Measurements from ENCODE around the gene SLC35E4.

The SLC35E4 gene

GRCh38 chr22:30650508-30651116, 15.0 kb downstream of the SLC35E4 start:
- TF ChIP-seq FOXP2 (optimal IDR thresholded peaks at IDR 0.05; ENCODE audit: borderline replicate concordance, extremely low read depth, extremely low read length, insufficient read depth): no peak
- no peak for TF ChIP-seq REST (IDR thresholded peaks at IDR 0.05; ENCODE audit: insufficient read depth in 1 of 2, low read depth in 2 of 2, low read length in 2 of 2)
- TF ChIP-seq POLR2AphosphoS5 (IDR thresholded peaks at IDR 0.05; ENCODE audit: low read depth, low read length): no peak
- TF ChIP-seq TAF1 (IDR thresholded peaks at IDR 0.05; ENCODE audit: borderline replicate concordance, insufficient read depth, low read length): no peak
- no peak for TF ChIP-seq SIN3A (IDR thresholded peaks at IDR 0.05; ENCODE audit: borderline replicate concordance, insufficient read depth, low read length)

- TF ChIP-seq FOXP2 (optimal IDR thresholded peaks at IDR 0.05; ENCODE audit: borderline replicate concordance, extremely low read depth, extremely low read length, insufficient read depth) (no peak), TAF1 (IDR thresholded peaks at IDR 0.05; ENCODE audit: borderline replicate concordance, insufficient read depth, low read length) (no peak), SIN3A (IDR thresholded peaks at IDR 0.05; ENCODE audit: borderline replicate concordance, insufficient read depth, low read length) (no peak), POLR2AphosphoS5 (IDR thresholded peaks at IDR 0.05; ENCODE audit: low read depth, low read length) (no peak), REST (IDR thresholded peaks at IDR 0.05; ENCODE audit: insufficient read depth in 1 of 2, low read depth in 2 of 2, low read length in 2 of 2) (no peak)
Observed at GRCh38 chr22:30652852-30653251, 17.3 kb downstream of the SLC35E4 start.

GRCh38 chr22:30654361-30654760, 18.8 kb downstream of the SLC35E4 start:
- TF ChIP-seq POLR2AphosphoS5 (IDR thresholded peaks at IDR 0.05; ENCODE audit: low read depth, low read length) (no peak), TAF1 (IDR thresholded peaks at IDR 0.05; ENCODE audit: borderline replicate concordance, insufficient read depth, low read length) (no peak), SIN3A (IDR thresholded peaks at IDR 0.05; ENCODE audit: borderline replicate concordance, insufficient read depth, low read length) (no peak), REST (IDR thresholded peaks at IDR 0.05; ENCODE audit: insufficient read depth in 1 of 2, low read depth in 2 of 2, low read length in 2 of 2) (no peak), FOXP2 (optimal IDR thresholded peaks at IDR 0.05; ENCODE audit: borderline replicate concordance, extremely low read depth, extremely low read length, insufficient read depth) (no peak)

GRCh38 chr22:30655532-30655931, 20.0 kb downstream of the SLC35E4 start:
- TF ChIP-seq SIN3A (IDR thresholded peaks at IDR 0.05; ENCODE audit: borderline replicate concordance, insufficient read depth, low read length): no peak
- TF ChIP-seq REST (IDR thresholded peaks at IDR 0.05; ENCODE audit: insufficient read depth in 1 of 2, low read depth in 2 of 2, low read length in 2 of 2): no peak
- TF ChIP-seq TAF1 (IDR thresholded peaks at IDR 0.05; ENCODE audit: borderline replicate concordance, insufficient read depth, low read length): no peak
- TF ChIP-seq FOXP2 (optimal IDR thresholded peaks at IDR 0.05; ENCODE audit: borderline replicate concordance, extremely low read depth, extremely low read length, insufficient read depth): no peak
- TF ChIP-seq POLR2AphosphoS5 (IDR thresholded peaks at IDR 0.05; ENCODE audit: low read depth, low read length): no peak

All from PFSK-1 (cell line).